HepG2 (cell line): ENCODE results near the gene CCDC83. TPM values are rescaled to one million over a fixed set of nuclear protein-coding genes. Genes with fewer than 3 reads are reported as not detected.
A peak's percentile ranks its signal among the peaks of the same experiment; 100 is the strongest.

ENCODE experiments used
- CBFB ChIP-seq: sonication (generic); formaldehyde crosslinking; IDR thresholded peaks from 2 replicates; pipeline ENCODE4 v1.4.0; 2020; ENCODE audit warnings: missing genetic modification reagents
- GPN1 ChIP-seq: sonication (generic); formaldehyde crosslinking; IDR thresholded peaks from 2 replicates; pipeline ENCODE4 v1.5.1; 2020; ENCODE audit warnings: missing genetic modification reagents, borderline replicate concordance
- KDM3A ChIP-seq: IDR thresholded peaks from 2 replicates; pipeline ENCODE4 v1.6.1; 2018; ENCODE audit warnings: low read depth, missing compliant biosample characterization
- MAFK ChIP-seq, 2 experiments: IDR thresholded peaks in 1 of 2; conservative IDR thresholded peaks in 1 of 2; 2 replicates each; pipeline ENCODE4 v1.6.1; 2011; ENCODE audit warnings: improper control_type of control experiment in 2 of 2, low read length in 2 of 2
- RNF2 ChIP-seq: fragments of 450-650 bp; conservative IDR thresholded peaks from 2 replicates; pipeline ENCODE4 v1.6.1; 2016; ENCODE audit warnings: low read depth
- SALL1 ChIP-seq: sonication (generic); formaldehyde crosslinking; IDR thresholded peaks from 2 replicates; pipeline ENCODE4 v1.8.0; 2022; ENCODE audit warnings: mild to moderate bottlenecking, missing genetic modification reagents
- SIX1 ChIP-seq: sonication (generic); formaldehyde crosslinking; IDR thresholded peaks from 2 replicates; pipeline ENCODE4 v1.4.0; 2020; ENCODE audit warnings: missing genetic modification reagents, borderline replicate concordance
- STAT5B ChIP-seq: sonication (generic); formaldehyde crosslinking; IDR thresholded peaks from 2 replicates; pipeline ENCODE4 v1.4.0; 2020; ENCODE audit warnings: missing genetic modification reagents
- ZMYM2 ChIP-seq: sonication (generic); formaldehyde crosslinking; IDR thresholded peaks from 2 replicates; pipeline ENCODE4 v1.8.0; 2022; ENCODE audit warnings: mild to moderate bottlenecking, missing genetic modification reagents
- ZNF331 ChIP-seq: sonication (generic); formaldehyde crosslinking; IDR thresholded peaks from 2 replicates; pipeline ENCODE4 v1.4.0; 2020; ENCODE audit warnings: missing genetic modification reagents
- ZNF530 ChIP-seq: sonication (generic); formaldehyde crosslinking; IDR thresholded peaks from 2 replicates; pipeline ENCODE4 v1.5.0; 2020; ENCODE audit warnings: low read depth, mild to moderate bottlenecking, missing genetic modification reagents
- ZNF598 ChIP-seq: sonication (generic); formaldehyde crosslinking; IDR thresholded peaks from 2 replicates; pipeline ENCODE4 v1.5.1; 2020; ENCODE audit warnings: mild to moderate bottlenecking, missing genetic modification reagents, borderline replicate concordance
- polyA plus RNA-seq, 8 experiments: library from polyadenylated mRNA; depleted of rRNA in 3 of 8; stranded (reverse) in 7 of 8; unstranded in 1 of 8; fragments of >200 nt; fragmentation: Illumina TruSeq in 4 of 8; extraction: Trizol in 4 of 8; gene quantifications; 2 replicates each; pipeline versions ENCODE4 v1.2.1 to v1.2.3, GENCODE V29; 2011 to 2016; ENCODE audit warnings: low read depth in 4 of 8, missing spikeins in 1 of 8, mixed read lengths in 1 of 8; ENCODE audit not compliant: insufficient read depth in 1 of 8
- total RNA-seq, 5 experiments: library from RNA; depleted of rRNA; stranded (reverse); fragments of >200 nt; fragmentation: Illumina TruSeq; extraction: Trizol; gene quantifications; 2 replicates each; pipeline ENCODE4 v1.2.3, GENCODE V29; 2016; ENCODE audit warnings: low read depth in 1 of 5
- TF ChIP-seq, protein P1 (sequence below): sonication (generic); formaldehyde crosslinking; IDR thresholded peaks from 2 replicates; pipeline ENCODE4 v1.5.0; 2020; ENCODE audit warnings: missing genetic modification reagents
- TF ChIP-seq, protein P2 (sequence below): sonication (generic); formaldehyde crosslinking; IDR thresholded peaks from 2 replicates; pipeline ENCODE4 v1.4.0; 2020; ENCODE audit warnings: missing genetic modification reagents
- TF ChIP-seq, protein P3 (sequence below), 2 experiments: sonication (generic) in 1 of 2; formaldehyde crosslinking in 1 of 2; IDR thresholded peaks; 2 replicates each; pipeline versions ENCODE4 v1.4.0 to v1.6.1; 2018 to 2020; ENCODE audit warnings: missing genetic modification reagents in 2 of 2, borderline replicate concordance in 1 of 2, low read depth in 1 of 2, mild to moderate bottlenecking in 1 of 2, missing biosample characterization in 1 of 2
- TF ChIP-seq, protein P4 (sequence below): sonication (generic); formaldehyde crosslinking; IDR thresholded peaks from 2 replicates; pipeline ENCODE4 v1.9.0; 2021; ENCODE audit warnings: missing genetic modification reagents, borderline replicate concordance
- TF ChIP-seq, protein P5 (sequence below): sonication (generic); formaldehyde crosslinking; IDR thresholded peaks from 2 replicates; pipeline ENCODE4 v1.8.1; 2023; ENCODE audit warnings: mild to moderate bottlenecking, moderate library complexity, missing genetic modification reagents
- TF ChIP-seq, protein P6 (sequence below): sonication (generic); formaldehyde crosslinking; IDR thresholded peaks from 2 replicates; pipeline ENCODE4 v1.5.0; 2020; ENCODE audit warnings: missing genetic modification reagents

The CCDC83 gene
- total and polyA plus RNA-seq, 2 of the 13 experiments (the other 11 are each of a cell fraction or from before 2014, with no cell fraction given), result not detected

DNA sequence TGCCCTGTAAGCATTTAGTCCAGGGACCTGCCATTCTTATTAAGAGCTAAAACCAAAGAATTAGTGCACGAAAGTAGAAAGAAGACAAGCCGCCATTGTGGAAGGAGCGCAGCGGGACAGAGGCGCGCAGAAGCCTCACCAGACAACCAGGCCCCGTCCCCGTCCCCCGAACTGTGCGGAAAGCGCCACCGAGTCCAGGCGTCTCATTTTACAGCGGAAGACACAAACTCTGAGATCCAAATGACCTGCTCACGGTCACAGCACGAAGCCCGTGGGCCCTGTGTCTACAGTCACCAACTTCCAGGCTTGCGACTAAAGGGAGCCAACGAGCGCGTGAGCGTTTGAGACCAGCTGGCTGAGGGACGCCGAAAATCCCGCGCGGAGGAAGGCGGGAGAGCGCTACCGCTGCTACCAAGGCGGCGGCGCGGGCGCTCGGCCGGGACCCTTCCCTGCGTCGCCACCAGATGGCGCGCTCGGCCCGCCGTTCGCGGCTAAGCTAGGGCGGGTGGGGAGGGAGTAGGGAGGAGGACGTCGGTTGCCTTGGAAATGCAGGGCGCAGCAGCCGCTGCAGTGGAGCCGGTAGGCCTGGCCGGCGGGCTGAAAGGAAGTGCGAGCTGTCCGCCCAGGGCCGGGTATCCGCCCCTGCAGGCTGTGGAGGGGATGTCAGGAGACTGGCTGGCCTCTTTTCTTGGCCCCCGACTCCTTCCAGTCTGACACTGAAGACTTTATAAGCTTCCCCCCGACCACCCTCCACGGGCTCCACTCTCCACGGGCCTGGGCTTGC, 434 bp upstream of the CCDC83 start (continued):
- TF ChIP-seq STAT5B (CRISPR knock-in tag), result no peak
- TF ChIP-seq GPN1, result no peak; the same call in 1 of the 2 replicates
- TF ChIP-seq SIX1 (CRISPR knock-in tag), result no peak; the same call in 1 of the 2 replicates
- peak; percentile 88 for TF ChIP-seq RNF2
- TF ChIP-seq, protein P1, sequence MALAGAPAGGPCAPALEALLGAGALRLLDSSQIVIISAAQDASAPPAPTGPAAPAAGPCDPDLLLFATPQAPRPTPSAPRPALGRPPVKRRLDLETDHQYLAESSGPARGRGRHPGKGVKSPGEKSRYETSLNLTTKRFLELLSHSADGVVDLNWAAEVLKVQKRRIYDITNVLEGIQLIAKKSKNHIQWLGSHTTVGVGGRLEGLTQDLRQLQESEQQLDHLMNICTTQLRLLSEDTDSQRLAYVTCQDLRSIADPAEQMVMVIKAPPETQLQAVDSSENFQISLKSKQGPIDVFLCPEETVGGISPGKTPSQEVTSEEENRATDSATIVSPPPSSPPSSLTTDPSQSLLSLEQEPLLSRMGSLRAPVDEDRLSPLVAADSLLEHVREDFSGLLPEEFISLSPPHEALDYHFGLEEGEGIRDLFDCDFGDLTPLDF, result peak; percentile 95
- peak; percentile 94 for TF ChIP-seq ZNF598
- TF ChIP-seq, protein P2, sequence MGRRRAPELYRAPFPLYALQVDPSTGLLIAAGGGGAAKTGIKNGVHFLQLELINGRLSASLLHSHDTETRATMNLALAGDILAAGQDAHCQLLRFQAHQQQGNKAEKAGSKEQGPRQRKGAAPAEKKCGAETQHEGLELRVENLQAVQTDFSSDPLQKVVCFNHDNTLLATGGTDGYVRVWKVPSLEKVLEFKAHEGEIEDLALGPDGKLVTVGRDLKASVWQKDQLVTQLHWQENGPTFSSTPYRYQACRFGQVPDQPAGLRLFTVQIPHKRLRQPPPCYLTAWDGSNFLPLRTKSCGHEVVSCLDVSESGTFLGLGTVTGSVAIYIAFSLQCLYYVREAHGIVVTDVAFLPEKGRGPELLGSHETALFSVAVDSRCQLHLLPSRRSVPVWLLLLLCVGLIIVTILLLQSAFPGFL, result no peak
- TF ChIP-seq SALL1 (CRISPR knock-in tag), result peak; percentile 97
- peak; percentile 78 for TF ChIP-seq CBFB
- TF ChIP-seq MAFK (conservative IDR thresholded peaks at IDR 0.05 in 1 of 2, IDR thresholded peaks at IDR 0.05 in 1 of 2; ENCODE audit: low read length in 2 of 2), result peak in 1 of 2 experiments; percentile 11; a peak in 1 of 4 replicates
- TF ChIP-seq, protein P3, sequence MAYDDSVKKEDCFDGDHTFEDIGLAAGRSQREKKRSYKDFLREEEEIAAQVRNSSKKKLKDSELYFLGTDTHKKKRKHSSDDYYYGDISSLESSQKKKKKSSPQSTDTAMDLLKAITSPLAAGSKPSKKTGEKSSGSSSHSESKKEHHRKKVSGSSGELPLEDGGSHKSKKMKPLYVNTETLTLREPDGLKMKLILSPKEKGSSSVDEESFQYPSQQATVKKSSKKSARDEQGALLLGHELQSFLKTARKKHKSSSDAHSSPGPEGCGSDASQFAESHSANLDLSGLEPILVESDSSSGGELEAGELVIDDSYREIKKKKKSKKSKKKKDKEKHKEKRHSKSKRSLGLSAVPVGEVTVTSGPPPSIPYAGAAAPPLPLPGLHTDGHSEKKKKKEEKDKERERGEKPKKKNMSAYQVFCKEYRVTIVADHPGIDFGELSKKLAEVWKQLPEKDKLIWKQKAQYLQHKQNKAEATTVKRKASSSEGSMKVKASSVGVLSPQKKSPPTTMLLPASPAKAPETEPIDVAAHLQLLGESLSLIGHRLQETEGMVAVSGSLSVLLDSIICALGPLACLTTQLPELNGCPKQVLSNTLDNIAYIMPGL (CRISPR knock-in tag; IDR thresholded peaks at IDR 0.05; ENCODE audit: borderline replicate concordance in 1 of 2, low read depth in 1 of 2), result peak; percentile 92 to 97
- peak; percentile 83 for TF ChIP-seq ZNF331 (CRISPR knock-in tag)
- TF ChIP-seq ZNF530 (CRISPR knock-in tag), result no peak
- TF ChIP-seq ZMYM2, result peak; percentile 68
- TF ChIP-seq, protein P4, sequence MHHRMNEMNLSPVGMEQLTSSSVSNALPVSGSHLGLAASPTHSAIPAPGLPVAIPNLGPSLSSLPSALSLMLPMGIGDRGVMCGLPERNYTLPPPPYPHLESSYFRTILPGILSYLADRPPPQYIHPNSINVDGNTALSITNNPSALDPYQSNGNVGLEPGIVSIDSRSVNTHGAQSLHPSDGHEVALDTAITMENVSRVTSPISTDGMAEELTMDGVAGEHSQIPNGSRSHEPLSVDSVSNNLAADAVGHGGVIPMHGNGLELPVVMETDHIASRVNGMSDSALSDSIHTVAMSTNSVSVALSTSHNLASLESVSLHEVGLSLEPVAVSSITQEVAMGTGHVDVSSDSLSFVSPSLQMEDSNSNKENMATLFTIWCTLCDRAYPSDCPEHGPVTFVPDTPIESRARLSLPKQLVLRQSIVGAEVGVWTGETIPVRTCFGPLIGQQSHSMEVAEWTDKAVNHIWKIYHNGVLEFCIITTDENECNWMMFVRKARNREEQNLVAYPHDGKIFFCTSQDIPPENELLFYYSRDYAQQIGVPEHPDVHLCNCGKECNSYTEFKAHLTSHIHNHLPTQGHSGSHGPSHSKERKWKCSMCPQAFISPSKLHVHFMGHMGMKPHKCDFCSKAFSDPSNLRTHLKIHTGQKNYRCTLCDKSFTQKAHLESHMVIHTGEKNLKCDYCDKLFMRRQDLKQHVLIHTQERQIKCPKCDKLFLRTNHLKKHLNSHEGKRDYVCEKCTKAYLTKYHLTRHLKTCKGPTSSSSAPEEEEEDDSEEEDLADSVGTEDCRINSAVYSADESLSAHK (CRISPR knock-in tag), result no peak
- peak; percentile 98 for TF ChIP-seq KDM3A (CRISPR knock-in tag)
- TF ChIP-seq, protein P5, sequence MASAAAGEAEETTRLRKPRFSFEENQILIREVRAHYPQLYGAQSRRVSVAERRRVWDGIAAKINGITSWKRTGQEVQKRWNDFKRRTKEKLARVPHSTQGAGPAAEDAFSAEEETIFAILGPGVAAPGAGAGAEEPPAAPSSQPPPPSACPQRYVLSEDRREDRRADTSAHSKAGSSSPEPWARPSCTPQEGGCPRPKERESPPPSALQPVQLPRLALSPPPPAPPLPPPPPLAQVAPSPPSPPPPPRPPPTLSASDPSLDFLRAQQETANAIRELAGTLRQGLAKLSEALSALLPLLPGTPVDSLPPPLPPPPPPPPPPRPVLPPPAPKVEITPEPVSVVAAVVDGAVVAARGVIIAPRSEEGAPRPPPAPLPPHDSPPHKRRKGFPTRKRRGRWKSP (CRISPR knock-in tag), result peak; percentile 99
- TF ChIP-seq, protein P6, sequence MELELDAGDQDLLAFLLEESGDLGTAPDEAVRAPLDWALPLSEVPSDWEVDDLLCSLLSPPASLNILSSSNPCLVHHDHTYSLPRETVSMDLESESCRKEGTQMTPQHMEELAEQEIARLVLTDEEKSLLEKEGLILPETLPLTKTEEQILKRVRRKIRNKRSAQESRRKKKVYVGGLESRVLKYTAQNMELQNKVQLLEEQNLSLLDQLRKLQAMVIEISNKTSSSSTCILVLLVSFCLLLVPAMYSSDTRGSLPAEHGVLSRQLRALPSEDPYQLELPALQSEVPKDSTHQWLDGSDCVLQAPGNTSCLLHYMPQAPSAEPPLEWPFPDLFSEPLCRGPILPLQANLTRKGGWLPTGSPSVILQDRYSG (CRISPR knock-in tag), result peak; percentile 67; the same call in 1 of the 2 replicates
